WI38 (cell line): Measurements from ENCODE around the gene DPH2.

Experiments used
- H3K4me3 ChIP-seq: 2 replicates; pipeline ENCODE4 v1.5.1; 2011; ENCODE audit warnings: low read depth, mild to moderate bottlenecking, control low read depth, low read length
- TF ChIP-seq, protein P1 (sequence below): IDR thresholded peaks from 2 replicates; pipeline ENCODE4 v1.5.1; 2012; ENCODE audit warnings: low read depth, mild to moderate bottlenecking, control low read depth, low read length

DPH2 gene

DNA sequence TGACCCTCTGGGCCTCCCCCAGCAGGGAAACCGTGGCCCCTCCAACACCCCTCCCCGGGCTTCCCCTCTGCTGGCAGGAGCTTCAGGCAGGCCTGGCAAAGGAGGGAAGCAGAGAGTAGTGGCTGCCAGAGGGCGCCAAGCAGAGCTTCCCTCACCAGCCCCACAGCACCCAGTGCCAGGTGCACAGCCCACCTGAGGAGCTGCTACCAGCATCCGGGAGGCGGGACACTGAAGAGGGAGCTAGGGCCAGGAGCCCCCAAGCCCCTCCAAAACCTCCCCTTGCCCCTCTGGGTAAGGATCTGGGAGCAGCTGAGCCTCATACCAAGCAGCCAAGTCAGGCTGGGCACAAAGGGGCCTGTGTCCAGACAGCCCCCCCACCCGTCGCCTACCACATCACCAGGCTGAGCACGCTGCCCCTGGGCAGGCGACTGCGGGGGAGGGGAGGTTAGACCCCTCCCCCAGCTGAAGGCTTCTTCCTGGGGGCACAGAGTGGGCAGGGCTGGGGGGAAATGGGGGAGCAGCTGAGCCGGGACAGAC is 41.2 kb downstream of the DPH2 start:
- TF ChIP-seq, protein P1, sequence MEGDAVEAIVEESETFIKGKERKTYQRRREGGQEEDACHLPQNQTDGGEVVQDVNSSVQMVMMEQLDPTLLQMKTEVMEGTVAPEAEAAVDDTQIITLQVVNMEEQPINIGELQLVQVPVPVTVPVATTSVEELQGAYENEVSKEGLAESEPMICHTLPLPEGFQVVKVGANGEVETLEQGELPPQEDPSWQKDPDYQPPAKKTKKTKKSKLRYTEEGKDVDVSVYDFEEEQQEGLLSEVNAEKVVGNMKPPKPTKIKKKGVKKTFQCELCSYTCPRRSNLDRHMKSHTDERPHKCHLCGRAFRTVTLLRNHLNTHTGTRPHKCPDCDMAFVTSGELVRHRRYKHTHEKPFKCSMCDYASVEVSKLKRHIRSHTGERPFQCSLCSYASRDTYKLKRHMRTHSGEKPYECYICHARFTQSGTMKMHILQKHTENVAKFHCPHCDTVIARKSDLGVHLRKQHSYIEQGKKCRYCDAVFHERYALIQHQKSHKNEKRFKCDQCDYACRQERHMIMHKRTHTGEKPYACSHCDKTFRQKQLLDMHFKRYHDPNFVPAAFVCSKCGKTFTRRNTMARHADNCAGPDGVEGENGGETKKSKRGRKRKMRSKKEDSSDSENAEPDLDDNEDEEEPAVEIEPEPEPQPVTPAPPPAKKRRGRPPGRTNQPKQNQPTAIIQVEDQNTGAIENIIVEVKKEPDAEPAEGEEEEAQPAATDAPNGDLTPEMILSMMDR: no peak
- no peak overlapping the region for H3K4me3 ChIP-seq

DNA sequence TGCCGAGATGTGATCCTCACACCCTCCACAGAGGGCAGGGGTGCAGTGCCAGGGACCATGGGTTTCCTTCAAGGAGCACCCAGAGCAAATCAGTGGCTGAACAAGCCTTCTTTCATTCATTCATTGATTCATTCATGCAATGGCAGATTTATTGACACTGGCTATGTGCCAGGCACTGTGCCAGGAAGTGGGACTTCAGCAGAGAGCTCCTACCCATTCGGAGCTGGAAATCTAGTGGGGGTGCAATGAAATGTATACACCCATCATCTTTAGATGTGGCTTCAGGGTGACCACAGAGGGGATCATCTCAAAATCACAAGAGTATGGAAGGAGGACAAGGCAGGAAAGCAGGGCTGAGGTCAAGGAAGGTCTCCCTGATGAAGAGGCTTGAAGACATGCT is 42.6 kb downstream of the DPH2 start:
- no peak overlapping the region for H3K4me3 ChIP-seq
- TF ChIP-seq, protein P1: no peak

DNA sequence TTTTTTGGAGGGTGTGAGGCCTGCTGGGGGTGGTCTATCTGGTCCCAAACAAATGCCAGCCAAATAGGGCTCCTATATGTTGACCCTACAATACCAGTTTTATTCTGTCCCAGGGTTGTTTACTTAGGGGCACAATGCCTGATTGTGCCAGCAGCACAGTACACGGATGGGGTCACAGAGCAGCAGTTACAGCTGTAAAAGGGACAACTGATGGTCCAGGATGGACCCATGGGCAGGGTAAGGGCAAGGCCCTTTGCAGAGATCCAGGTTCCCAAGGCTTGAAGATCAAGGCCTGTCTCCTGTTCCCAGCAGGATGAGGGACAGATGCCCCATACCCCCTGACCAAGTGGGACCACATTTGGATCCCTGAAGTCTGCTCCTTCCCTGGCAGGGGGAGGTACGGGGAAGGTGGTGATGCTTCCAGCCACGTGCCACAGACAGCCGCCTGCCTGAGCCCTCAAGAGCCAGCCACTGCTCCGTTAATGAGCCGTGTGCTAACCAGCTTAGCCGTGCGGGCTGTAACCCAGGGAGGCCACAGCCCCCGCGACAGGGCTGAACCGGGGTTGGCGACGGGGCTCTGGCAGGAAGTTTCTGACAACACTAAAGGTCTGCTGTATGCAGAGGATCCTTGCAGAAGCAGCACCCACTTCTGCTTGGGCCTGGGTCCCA is 43.3 kb downstream of the DPH2 start:
- no peak overlapping the region for H3K4me3 ChIP-seq
- TF ChIP-seq, protein P1: no peak

GRCh38 chr1:44013949-44014348 is 44.1 kb downstream of the DPH2 start:
- TF ChIP-seq, protein P1: no peak
- no peak overlapping the region for H3K4me3 ChIP-seq

- TF ChIP-seq, protein P1: no peak
- no peak overlapping the region for H3K4me3 ChIP-seq
Measured at GRCh38 chr1:44014365-44015104, 44.7 kb downstream of the DPH2 start.

- TF ChIP-seq, protein P1: no peak
- H3K4me3 ChIP-seq: no peak overlapping the region
Measured at GRCh38 chr1:44015206-44015605, 45.4 kb downstream of the DPH2 start.

GRCh38 chr1:44016041-44016889 is 46.5 kb downstream of the DPH2 start:
- no peak overlapping the region for H3K4me3 ChIP-seq
- TF ChIP-seq, protein P1: no peak
